GM13976 (cell line): ENCODE results near the gene STRN4.
A peak's percentile ranks its signal among the peaks of the same experiment; 100 is the strongest.

Experiments
- DNase-seq: peaks from one replicate; pipeline ENCODE4 v3.0.0; 2012; ENCODE audit warnings: low spot score
- in situ Hi-C: fragments of 300-500 bp; cut with MboI; formaldehyde crosslinking; loops from one replicate; pipeline ENCODE4 v1.12.0; 2022; ENCODE audit warnings: low sequenced_read_pairs, mixed read lengths, inconsistent platforms; ENCODE audit not compliant: unreplicated experiment
- TF ChIP-seq, protein P1 (sequence below): IDR thresholded peaks from 2 replicates; pipeline ENCODE4 v1.5.1; 2012; ENCODE audit warnings: borderline replicate concordance, mild to moderate bottlenecking; ENCODE audit not compliant: insufficient read depth; ENCODE audit errors: extremely low read depth, missing control alignments, control extremely low read depth

The STRN4 gene

DNA sequence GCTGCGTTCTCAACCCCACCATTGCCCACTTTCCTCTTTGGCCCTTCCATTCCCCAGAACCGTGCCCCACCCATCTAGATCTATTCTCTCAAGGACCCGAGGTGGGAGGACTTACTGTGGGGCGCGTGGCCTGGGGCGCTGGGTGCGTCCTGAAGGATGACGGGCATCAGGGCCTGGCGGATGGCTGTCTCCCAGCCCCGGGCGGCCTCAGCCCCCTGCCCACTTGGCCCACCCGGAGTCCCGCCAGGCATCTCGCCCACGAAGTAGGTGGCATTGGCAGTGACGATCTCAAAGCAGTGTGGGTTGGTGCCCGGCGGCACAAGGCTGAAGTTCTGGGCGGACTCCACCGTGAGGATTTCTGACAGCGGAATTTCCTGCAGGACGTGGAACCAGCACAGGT is 52.5 kb downstream of the STRN4 start:
- TF ChIP-seq, protein P1, sequence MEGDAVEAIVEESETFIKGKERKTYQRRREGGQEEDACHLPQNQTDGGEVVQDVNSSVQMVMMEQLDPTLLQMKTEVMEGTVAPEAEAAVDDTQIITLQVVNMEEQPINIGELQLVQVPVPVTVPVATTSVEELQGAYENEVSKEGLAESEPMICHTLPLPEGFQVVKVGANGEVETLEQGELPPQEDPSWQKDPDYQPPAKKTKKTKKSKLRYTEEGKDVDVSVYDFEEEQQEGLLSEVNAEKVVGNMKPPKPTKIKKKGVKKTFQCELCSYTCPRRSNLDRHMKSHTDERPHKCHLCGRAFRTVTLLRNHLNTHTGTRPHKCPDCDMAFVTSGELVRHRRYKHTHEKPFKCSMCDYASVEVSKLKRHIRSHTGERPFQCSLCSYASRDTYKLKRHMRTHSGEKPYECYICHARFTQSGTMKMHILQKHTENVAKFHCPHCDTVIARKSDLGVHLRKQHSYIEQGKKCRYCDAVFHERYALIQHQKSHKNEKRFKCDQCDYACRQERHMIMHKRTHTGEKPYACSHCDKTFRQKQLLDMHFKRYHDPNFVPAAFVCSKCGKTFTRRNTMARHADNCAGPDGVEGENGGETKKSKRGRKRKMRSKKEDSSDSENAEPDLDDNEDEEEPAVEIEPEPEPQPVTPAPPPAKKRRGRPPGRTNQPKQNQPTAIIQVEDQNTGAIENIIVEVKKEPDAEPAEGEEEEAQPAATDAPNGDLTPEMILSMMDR: no peak
- in situ Hi-C loops: no loop called here
- no peak for DNase-seq

DNA sequence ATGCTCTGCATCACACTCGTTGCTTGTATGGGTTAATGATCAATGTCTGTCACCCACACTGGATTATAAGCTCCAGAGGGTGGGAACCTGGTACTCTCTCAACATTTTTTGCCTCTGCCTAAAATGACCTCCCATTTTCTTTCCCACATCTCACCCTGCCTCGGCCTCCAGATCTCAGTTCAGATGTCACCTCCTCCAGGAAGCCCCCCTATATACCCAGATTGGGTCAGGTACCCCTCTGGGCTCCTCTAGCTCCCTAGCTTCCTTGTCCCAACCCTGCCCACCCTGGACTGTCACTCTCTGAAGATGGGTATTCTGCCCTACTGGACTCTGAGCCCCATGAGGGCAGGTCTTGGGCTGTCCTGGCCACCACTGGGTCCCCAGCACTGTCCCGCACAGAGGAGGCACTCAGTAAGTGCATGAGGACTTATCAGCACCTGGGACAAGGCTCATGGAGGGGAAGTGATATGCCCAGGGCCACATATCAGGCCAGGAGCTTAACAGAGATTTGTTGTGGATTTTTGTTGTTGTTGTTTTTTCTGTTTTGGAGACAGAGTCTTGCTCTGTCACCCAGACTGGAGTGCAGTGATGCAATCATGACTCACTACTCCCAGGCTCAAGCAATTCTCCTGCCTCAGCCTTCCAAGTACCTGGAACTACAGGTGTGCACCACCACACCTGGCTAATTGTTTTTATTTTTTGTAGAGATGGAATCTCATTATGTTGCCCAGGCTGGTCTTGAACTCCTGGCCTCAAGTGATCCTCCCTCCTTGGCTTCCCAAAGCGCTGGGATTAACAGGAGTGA is 53.1 kb downstream of the STRN4 start:
- DNase-seq: no peak
- in situ Hi-C loops: no loop called here
- TF ChIP-seq, protein P1: no peak

- DNase-seq: no peak
- TF ChIP-seq, protein P1: no peak
- in situ Hi-C loops: no loop called here
These were observed 54.3 kb downstream of the STRN4 start for GRCh38 chr19:46691948-46692347.

- in situ Hi-C loops: no loop called here
- DNase-seq: peak; percentile 28
- TF ChIP-seq, protein P1: no peak
These were observed 55.1 kb downstream of the STRN4 start for GRCh38 chr19:46691104-46691503.

DNA sequence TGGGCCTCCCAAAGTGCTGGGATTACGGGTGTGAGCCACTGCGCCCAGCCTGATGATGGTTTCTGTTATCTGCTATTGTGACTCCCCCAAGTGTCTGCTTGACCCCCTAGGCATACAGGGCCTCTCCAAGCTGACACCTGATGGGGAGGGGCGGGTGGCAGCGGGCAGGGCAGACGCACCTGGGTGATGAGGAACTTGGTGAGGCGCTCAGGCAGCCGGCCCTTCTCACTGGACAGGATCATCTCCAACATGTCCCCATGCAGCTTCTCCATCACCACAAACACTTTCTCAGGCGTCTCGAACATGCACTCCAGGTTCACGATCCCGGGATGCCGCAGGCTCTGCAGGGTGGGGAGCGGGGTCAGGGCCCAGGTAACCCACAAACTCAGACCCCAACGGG is 56.9 kb downstream of the STRN4 start:
- TF ChIP-seq, protein P1: no peak
- no peak for DNase-seq
- in situ Hi-C loops: no loop called here

DNA sequence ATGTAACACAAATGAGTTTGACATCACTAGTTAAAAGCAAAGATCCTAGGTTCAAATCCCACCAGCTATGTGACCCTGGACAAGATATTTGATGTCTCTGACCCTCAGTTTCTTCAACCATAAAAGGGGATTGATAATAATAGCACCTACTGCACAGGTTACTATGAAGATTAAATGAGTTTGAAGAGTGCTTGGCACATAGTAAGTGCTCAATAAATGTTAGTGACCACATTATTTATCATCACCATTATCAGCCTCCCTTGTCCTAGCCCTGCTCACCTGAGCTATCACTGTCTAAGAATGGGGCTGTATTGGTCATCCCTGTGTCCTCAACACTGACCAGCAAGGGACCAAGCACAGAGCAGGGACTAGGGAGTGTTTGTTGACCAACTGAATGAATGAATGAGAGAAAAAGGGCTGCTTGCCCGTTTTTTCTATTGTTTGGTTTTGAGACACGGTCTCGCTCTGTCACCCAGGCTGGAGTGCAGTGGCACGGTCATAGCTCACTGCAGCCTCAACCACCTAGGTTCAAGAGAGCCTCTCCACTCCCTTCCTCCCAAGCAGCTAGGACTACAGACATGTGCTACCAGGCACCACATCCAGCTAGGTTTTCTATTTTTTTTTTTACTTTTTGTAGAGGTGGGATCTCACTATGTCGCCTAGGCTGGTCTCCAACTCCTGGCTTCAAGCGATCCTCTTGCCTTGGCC is 58.7 kb downstream of the STRN4 start:
- TF ChIP-seq, protein P1: no peak
- DNase-seq: no peak
- in situ Hi-C loops: no loop called here
